HFF-Myc (cell line): Measurements from ENCODE around the gene VWF.

Source experiments
- DNase-seq: peaks from one replicate; pipeline ENCODE4 v3.0.0-alpha.2; 2011; ENCODE audit warnings: low read depth; ENCODE audit errors: extremely low read depth
- H3K4me3 ChIP-seq: replicated peaks from 2 replicates; pipeline ENCODE4 v1.5.1; 2011; ENCODE audit warnings: low read depth, mild to moderate bottlenecking, control low read depth, low read length
- CTCF ChIP-seq: IDR thresholded peaks from 2 replicates; pipeline ENCODE4 v1.5.1; 2012; ENCODE audit warnings: mild to moderate bottlenecking, low read depth, low read length, control low read depth; ENCODE audit errors: missing control alignments

The VWF gene

GRCh38 chr12:6092784-6093722 lies 31.4 kb downstream of the VWF start:
- TF ChIP-seq CTCF: no peak
- DNase-seq: peak; percentile 67
- no peak overlapping the region for H3K4me3 ChIP-seq

- DNase-seq: no peak
- H3K4me3 ChIP-seq: no peak overlapping the region
- TF ChIP-seq CTCF: no peak
These were observed 32.5 kb downstream of the VWF start for GRCh38 chr12:6091786-6092566.

GRCh38 chr12:6090803-6091202 lies 33.7 kb downstream of the VWF start:
- no peak for TF ChIP-seq CTCF
- DNase-seq: no peak
- H3K4me3 ChIP-seq: no peak overlapping the region

GRCh38 chr12:6088921-6089747 lies 35.3 kb downstream of the VWF start:
- H3K4me3 ChIP-seq: no peak overlapping the region
- no peak for TF ChIP-seq CTCF
- no peak for DNase-seq

GRCh38 chr12:6086316-6086715 lies 38.2 kb downstream of the VWF start:
- no peak overlapping the region for H3K4me3 ChIP-seq
- TF ChIP-seq CTCF: no peak

GRCh38 chr12:6085841-6086240 lies 38.6 kb downstream of the VWF start:
- no peak overlapping the region for H3K4me3 ChIP-seq

More at GRCh38 chr12:6086316-6086715, 38.2 kb downstream of the VWF start:
- DNase-seq: no peak

More at GRCh38 chr12:6085841-6086240, 38.6 kb downstream of the VWF start:
- DNase-seq: no peak
- TF ChIP-seq CTCF: no peak
